GM08714 (cell line): ENCODE measurements around the gene GABPB2.

Experiments used
- H3K4me3 ChIP-seq: fragments of 200-500 bp; sonication (Bioruptor generic); 2 replicates; pipeline ENCODE4 v1.5.1; 2014; ENCODE audit warnings: mild to moderate bottlenecking, low read length, inconsistent platforms
- ZNF274 ChIP-seq: IDR thresholded peaks from 2 replicates; pipeline ENCODE4 v1.6.1; 2012; ENCODE audit warnings: mild to moderate bottlenecking, low read depth, low read length

Gene GABPB2

GRCh38 chr1:151070474-151071276 is at the start of gene GABPB2:
Gene GABPB2 (plus strand): TSS chr1:151070761. CDS start chr1:151088190, 17,429 bp downstream.
- peak within 1 kb of the TSS; percentile 79 for H3K4me3 ChIP-seq
- no peak for TF ChIP-seq ZNF274

GRCh38 chr1:151024540-151025146 is 45.9 kb upstream of the GABPB2 start:
- TF ChIP-seq ZNF274: no peak
- no peak overlapping the region for H3K4me3 ChIP-seq

GRCh38 chr1:151026460-151026859 is 44.1 kb upstream of the GABPB2 start:
- no peak overlapping the region for H3K4me3 ChIP-seq
- TF ChIP-seq ZNF274: no peak

GRCh38 chr1:151032164-151032563 is 38.4 kb upstream of the GABPB2 start:
- TF ChIP-seq ZNF274: no peak
- H3K4me3 ChIP-seq: no peak overlapping the region

GRCh38 chr1:151035167-151035566 is 35.4 kb upstream of the GABPB2 start:
- no peak overlapping the region for H3K4me3 ChIP-seq
- no peak for TF ChIP-seq ZNF274

GRCh38 chr1:151036356-151036755 is 34.2 kb upstream of the GABPB2 start, which contains the start of gene BNIPL:
Gene BNIPL (plus strand): TSS chr1:151036586. CDS start chr1:151036726, 140 bp downstream.
- no peak within 1 kb of the TSS for H3K4me3 ChIP-seq
- TF ChIP-seq ZNF274: no peak

GRCh38 chr1:151037032-151037431 is 33.5 kb upstream of the GABPB2 start:
- H3K4me3 ChIP-seq: no peak overlapping the region
- no peak for TF ChIP-seq ZNF274

GRCh38 chr1:151039521-151039920 is 31.0 kb upstream of the GABPB2 start:
- TF ChIP-seq ZNF274: no peak

GRCh38 chr1:151043163-151043562 is 27.4 kb upstream of the GABPB2 start:
- no peak overlapping the region for H3K4me3 ChIP-seq

More at GRCh38 chr1:151039521-151039920, 31.0 kb upstream of the GABPB2 start:
- H3K4me3 ChIP-seq: no peak overlapping the region

GRCh38 chr1:151047591-151047924 is 23.0 kb upstream of the GABPB2 start, which contains the start of gene C1orf56:
Gene C1orf56 (plus strand): TSS chr1:151047751. CDS start chr1:151047848, 97 bp downstream.
- peak within 1 kb of the TSS; percentile 60 for H3K4me3 ChIP-seq
- no peak for TF ChIP-seq ZNF274

More at GRCh38 chr1:151043163-151043562, 27.4 kb upstream of the GABPB2 start:
- TF ChIP-seq ZNF274: no peak

- no peak for TF ChIP-seq ZNF274
- peak overlapping the region; percentile 60 for H3K4me3 ChIP-seq
These were observed 22.5 kb upstream of the GABPB2 start for GRCh38 chr1:151047925-151048644.

GRCh38 chr1:151048645-151049032 is 21.9 kb upstream of the GABPB2 start:
- TF ChIP-seq ZNF274: no peak
- peak overlapping the region; percentile 60; the same call in 1 of the 2 replicates for H3K4me3 ChIP-seq

GRCh38 chr1:151049458-151049857 is 21.1 kb upstream of the GABPB2 start:
- H3K4me3 ChIP-seq: no peak overlapping the region
- TF ChIP-seq ZNF274: no peak

- no peak overlapping the region for H3K4me3 ChIP-seq
- no peak for TF ChIP-seq ZNF274
These were observed 20.4 kb upstream of the GABPB2 start for GRCh38 chr1:151050051-151050688.
